HG03571 (cell line): ENCODE measurements around the gene SLC38A10.

Experiments used
- ATAC-seq: cut with Tn5 transposase; IDR thresholded peaks from one replicate; pipeline ENCODE4 v1.9.1; 2021; ENCODE audit not compliant: unreplicated experiment

SLC38A10 gene

GRCh38 chr17:81258292-81258691, 36.8 kb downstream of the SLC38A10 start:
- no peak for ATAC-seq

DNA sequence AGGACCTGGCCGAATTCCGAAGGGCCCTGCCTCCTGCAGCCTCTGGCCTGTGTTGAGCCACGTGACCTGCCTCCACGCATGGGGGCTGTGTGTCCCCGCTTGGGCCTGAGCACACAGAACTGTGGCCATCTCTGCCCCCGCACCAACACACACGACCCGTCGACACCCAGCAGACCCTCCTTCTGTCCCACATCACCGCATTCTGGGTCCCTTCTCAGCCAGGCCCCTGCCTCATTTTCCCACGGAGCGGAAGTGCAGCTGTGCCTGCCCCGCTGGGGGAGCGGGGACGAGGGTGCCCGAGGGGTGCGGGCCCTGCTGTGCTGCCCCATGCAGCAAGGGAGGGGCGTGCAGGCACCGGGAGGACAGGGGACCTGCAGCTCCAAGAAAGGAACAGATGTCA, 37.6 kb downstream of the SLC38A10 start:
- ATAC-seq, result no peak

DNA sequence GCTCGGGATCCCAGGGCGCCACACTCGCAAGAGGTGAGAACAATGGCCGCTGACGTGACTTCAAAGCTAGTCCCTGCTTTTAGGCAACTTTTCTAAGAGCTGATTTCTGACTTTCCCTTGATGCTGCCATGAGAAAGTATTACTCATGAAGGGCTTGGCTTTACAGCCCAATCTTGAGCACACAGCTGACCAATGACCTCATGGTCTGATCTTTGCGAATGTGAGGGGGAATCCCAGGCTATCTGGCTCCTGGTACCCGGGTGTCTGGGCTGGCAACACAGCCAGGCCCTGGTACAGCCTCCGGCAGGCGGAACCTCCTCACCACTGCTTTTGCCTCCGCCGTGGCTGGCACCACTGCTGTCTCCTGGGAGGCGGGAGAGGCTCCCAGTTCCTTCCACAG, 38.5 kb downstream of the SLC38A10 start:
- no peak for ATAC-seq

GRCh38 chr17:81254955-81255717, 40.0 kb downstream of the SLC38A10 start:
- ATAC-seq, result no peak

GRCh38 chr17:81253358-81254131, 41.6 kb downstream of the SLC38A10 start:
- no peak for ATAC-seq

DNA sequence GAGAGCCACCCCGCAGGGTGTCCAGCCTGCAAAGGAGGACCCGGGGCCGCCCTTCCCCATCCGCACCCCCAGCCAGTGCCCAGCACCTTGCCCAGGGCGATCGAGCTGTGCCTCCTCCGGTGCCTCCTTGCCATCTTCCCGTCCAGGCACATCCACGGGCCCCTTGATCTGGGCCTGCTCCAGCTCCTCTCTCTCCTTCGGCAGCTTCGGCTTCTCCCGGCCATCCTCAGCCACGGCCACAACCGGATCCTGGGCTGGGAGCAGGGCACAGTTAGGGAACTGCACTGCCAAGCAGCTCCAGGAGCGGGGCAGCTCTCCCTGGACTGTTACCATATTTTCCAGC, 42.1 kb downstream of the SLC38A10 start:
- ATAC-seq, result no peak

- no peak for ATAC-seq
Observed at GRCh38 chr17:81252326-81252986, 42.7 kb downstream of the SLC38A10 start.

DNA sequence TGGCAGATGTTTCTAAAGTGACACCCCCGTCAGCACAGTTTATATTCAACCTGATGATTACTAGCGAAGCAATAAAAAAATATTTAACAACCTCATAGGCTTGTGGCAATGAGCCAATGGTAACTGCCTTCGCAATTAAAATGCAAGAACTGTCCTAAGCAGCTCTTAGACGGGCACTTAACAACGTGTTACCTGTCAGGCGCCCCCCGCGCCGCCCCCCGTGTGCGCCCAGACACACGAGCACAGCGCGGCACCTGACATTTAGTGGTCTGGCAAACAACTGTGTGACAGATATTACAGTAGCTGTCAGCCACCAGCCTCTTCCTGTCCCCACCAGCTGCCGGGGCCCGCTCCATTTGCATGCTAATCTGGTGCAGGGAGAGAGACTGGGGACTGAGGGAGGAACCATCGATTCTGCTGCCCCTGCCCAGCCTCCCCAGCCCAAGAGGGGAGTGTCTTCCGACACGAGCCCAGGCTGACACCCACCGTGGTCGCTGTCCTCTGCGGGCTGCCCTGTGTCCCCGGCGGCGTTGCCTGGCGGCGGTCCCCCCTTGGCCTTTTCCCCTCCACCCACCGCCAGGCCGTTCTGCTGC, 43.3 kb downstream of the SLC38A10 start:
- ATAC-seq, result no peak

DNA sequence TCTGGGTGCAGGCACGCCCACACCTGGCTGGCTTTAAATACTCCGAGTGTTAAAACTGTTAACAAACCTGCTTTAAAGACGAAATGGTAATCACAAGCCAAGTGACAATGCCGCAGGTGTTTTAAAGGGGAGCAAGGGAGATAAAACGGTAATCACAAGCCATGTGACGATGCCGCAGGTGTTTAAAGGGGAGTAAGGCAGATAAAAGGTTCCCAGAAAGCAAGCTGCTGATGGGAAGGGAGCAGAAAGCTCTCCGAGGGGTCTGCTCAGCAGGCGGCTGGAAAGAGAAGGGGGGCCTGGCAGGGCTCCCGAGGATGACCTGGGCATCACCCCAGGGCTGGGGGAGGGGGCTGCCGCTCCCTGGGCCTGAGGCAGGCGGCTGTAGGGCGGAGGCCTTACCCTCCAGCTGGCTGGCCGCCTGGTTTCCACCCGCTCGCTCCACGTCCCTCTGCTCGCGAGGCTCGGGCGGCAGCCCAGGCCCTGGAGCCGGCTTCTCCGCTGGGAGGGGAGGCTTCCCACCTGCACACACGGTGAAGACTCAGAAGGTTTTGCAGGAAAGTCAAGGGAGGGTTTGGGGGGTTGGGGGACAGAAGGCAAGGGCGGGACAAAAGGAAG, 43.9 kb downstream of the SLC38A10 start:
- no peak for ATAC-seq

- ATAC-seq, result no peak
Observed at GRCh38 chr17:81250286-81251093, 44.6 kb downstream of the SLC38A10 start.

DNA sequence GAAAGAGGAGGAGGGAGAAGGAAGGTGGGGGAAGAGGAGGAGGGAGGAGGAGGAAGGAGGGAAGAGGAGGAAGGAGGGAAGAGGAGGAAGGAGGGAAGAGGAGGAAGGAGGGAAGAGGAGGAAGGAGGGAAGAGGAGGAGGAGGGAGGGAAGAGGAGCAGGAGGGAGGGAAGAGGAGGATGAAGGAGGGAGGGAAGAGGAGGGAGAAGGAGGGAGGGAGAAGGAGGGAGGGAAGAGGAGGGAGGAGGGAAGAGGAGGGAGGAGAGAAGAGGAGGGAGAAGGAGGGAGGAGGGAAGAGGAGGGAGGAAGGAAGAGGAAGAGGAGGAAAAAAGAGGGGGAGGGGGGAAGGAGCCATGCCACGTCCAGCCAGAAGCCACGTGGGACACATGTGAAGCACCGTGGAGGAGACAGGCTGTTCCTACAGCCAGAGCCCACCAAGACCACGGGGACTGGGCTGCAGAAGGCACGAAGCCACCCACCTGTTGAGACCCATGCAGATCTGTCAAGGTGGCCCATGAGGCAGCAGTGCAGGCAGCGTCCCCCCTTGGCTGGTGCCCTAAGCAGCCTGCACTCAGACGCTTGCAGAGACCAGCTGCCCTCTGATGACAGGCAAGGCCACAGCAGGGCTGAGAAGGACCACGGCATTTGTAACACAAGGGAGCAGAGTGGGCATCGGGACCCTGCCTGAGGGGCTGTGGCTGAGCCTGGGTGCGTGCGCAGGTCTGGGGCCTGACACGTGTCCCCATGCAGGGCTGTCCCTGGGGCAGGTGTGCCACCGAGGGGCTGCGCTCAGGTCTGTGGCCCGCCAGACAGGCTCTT, 45.7 kb downstream of the SLC38A10 start:
- no peak for ATAC-seq

DNA sequence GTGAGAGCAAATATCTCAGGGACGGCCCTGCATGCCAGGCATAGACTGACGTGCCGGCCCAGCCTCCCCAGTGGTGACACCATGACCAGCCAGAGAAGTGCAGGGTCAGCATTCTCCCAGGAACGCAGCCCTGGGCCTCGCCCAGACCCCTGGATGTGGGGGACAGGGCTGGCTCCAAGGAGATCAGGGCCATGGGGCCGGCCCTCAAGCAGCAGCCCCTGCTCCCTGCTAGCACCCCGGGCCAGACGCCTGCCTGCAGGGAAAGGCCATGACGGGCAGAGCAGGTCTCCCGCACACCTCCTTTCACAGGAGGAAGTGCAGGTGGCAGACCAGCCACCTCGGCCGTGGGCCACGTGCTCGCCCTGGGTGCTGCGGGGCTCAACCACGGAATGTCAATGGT, 46.5 kb downstream of the SLC38A10 start:
- ATAC-seq, result no peak

DNA sequence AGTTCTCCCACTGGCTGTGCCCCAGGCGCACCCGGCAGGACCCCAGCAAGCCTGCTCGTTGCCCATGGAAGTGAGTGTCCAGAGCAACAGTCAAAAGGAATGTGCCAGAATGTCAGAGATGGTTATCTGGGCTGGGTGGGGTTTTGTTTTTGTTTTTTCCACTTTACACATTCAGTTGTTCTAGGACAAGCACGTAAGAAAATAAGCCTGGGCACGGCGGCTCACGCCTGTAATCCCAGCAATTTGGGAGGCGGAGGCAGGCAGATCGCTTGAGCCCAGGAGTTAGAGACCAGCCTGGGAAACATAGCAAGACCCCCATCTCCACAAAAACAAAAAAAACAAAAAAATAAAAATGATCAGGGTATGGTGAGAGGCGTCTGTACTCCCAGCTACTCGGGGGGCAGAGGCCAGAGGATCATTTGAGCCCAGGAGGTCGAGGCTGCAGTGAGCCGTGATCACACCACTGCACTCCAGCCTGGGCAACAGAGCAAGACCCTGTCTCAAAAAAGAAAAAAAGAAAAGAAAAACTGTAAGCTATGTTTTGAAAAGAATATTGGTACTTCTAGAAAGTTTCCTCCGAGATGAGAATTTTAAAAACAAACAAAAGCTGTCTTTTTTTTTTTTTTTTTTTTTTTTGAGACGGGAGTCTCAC, 47.6 kb downstream of the SLC38A10 start:
- no peak for ATAC-seq

- no peak for ATAC-seq
Observed at GRCh38 chr17:81246679-81247338, 48.3 kb downstream of the SLC38A10 start.

- no peak for ATAC-seq
Observed at GRCh38 chr17:81246343-81246670, 48.8 kb downstream of the SLC38A10 start.

DNA sequence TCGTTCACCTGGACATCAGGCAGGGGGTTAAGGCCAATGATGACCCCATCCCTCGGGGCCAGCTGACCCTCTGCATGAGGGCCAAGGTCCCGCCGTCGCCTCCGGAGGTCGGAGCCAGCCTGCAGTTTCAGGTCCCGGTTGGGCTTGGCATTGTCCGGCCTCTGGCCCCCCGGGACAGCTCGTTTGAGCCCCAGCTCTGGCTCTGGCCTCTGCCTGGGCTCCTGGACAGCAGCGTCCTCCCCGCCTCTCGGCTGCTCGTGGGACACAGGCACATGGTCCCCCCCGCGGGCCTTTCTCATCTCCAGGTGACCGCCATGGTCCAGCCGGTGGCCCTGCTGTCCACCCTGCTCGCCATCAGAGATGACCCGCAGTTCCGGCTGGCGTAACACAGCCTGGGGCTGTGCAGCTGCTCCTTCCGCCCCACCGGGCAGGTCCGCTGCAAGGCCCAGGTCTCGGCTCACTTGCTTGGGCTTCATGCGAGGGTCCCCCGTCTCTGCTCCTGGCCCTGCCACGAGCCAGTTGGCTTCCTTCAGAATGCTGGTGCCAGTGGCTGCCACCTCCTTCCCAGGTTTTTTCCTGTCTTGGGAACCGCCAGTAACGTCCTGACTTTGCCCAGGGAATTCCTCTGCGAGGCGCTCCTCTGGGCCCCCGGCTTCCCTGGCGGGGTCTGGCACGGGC, 49.3 kb downstream of the SLC38A10 start:
- ATAC-seq, result no peak

- ATAC-seq, result no peak
Observed at GRCh38 chr17:81245024-81245664, 50.0 kb downstream of the SLC38A10 start.
